ENCODE measurements around the gene PLCH2.

DNA sequence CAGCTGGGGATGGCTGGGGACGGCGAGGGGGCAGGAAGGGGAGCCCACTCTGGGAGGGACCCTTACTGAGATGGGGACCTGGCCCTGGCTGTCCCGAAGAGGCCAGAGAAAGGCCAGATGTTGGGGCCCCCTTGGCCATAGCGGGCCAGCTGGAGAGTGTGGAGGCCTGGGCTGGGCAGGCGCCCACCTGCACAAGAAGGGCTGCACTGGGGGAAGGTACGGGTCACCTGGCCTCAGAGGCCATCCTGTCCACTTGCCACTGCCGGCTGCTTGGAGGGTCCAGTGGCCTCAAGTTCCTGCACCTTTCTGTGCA lies 5.0 kb upstream of the PLCH2 start:
- TF ChIP-seq RAD21 (IDR thresholded peaks at IDR 0.05; ENCODE audit: low read depth) (no peak), NFIC (IDR thresholded peaks at IDR 0.05) (no peak), REST (IDR thresholded peaks at IDR 0.05; ENCODE audit: low read depth) (no peak), EGR1 (IDR thresholded peaks at IDR 0.05) (no peak), TAF1 (IDR thresholded peaks at IDR 0.05; ENCODE audit: low read depth) (no peak), MAX (IDR thresholded peaks at IDR 0.05) (no peak), YY1 (IDR thresholded peaks at IDR 0.05; ENCODE audit: low read depth) (no peak)
